Lower lobe of right lung (tissue), 2 donors: ENCODE data around the gene DOCK3. TPM values are rescaled to one million over a fixed set of nuclear protein-coding genes. Genes with fewer than 3 reads are reported as not detected.

Experiments
- ATAC-seq, 2 donors: fragments of 200-7000 bp; cut with Tn5 transposase; one replicate each; pipeline ENCODE4 v1.9.1; 2020 to 2022; ENCODE audit warnings: mild to moderate bottlenecking in 2 of 2, moderate library complexity in 2 of 2
- DNase-seq: peaks from one replicate; pipeline ENCODE4 v3.0.0-alpha.2; 2020
- H3K27ac ChIP-seq: fragments of 200-600 bp; one replicate; pipeline ENCODE4 v1.8.0; 2022
- H3K27me3 ChIP-seq: fragments of 200-600 bp; one replicate; pipeline ENCODE4 v1.8.0; 2022; ENCODE audit warnings: low read depth
- H3K36me3 ChIP-seq: fragments of 200-600 bp; one replicate; pipeline ENCODE4 v1.8.0; 2022; ENCODE audit warnings: mild to moderate bottlenecking
- H3K4me1 ChIP-seq: fragments of 200-600 bp; one replicate; pipeline ENCODE4 v1.8.0; 2022
- H3K4me3 ChIP-seq: fragments of 200-600 bp; one replicate; pipeline ENCODE4 v1.8.0; 2022; ENCODE audit warnings: mild to moderate bottlenecking
- H3K9me3 ChIP-seq: fragments of 200-600 bp; one replicate; pipeline ENCODE4 v1.8.0; 2022
- CTCF ChIP-seq: fragments of 200-600 bp; IDR thresholded peaks from one replicate; pipeline ENCODE4 v1.8.0; 2022; ENCODE audit warnings: antibody characterized with exemption, mild to moderate bottlenecking
- intact Hi-C: fragments of 100-400 bp; cut with DNase I; formaldehyde crosslinking; loops from one replicate; pipeline ENCODE4 v1.11.0; 2022
- total RNA-seq: library from RNA; stranded (reverse); fragmentation: NEBNext Ultra II Directional; extraction: Animal tissue kit (Norgen Biotek cat#: 25700); gene quantifications from one replicate; pipeline ENCODE4 v1.2.1, GENCODE V29; 2021
- donor health status: DM: no; HTN: yes; CAD: no; lungs with severe emphysema.

DOCK3 gene
- total RNA-seq, 1 donor from 2014 or later, result 1.5 TPM

GRCh38 chr3:51353691-51354090 lies 679.0 kb downstream of the DOCK3 start:
- Histone ChIP-seq H3K27me3 (no peaks in the 10 kb centered on the region), H3K4me1 (no peaks in the 10 kb centered on the region), H3K4me3 (no peak overlapping the region), H3K36me3 (no peaks in the 10 kb centered on the region), H3K27ac (no peak overlapping the region), H3K9me3 (no peaks in the 10 kb centered on the region)
- no peak for ATAC-seq
- intact Hi-C loops, result no loop called here
- no peak for TF ChIP-seq CTCF
- no peak for DNase-seq

GRCh38 chr3:51354172-51354571 lies 679.4 kb downstream of the DOCK3 start:
- no peak overlapping the region for H3K27ac ChIP-seq
- no peaks in the 10 kb centered on the region for H3K9me3 ChIP-seq
- no peaks in the 10 kb centered on the region for H3K36me3 ChIP-seq
- DNase-seq, result no peak
- no peak for ATAC-seq
- no peak overlapping the region for H3K4me3 ChIP-seq
- intact Hi-C loops, result no loop called here
- TF ChIP-seq CTCF, result no peak
- no peaks in the 10 kb centered on the region for H3K4me1 ChIP-seq
- H3K27me3 ChIP-seq, result no peaks in the 10 kb centered on the region

DNA sequence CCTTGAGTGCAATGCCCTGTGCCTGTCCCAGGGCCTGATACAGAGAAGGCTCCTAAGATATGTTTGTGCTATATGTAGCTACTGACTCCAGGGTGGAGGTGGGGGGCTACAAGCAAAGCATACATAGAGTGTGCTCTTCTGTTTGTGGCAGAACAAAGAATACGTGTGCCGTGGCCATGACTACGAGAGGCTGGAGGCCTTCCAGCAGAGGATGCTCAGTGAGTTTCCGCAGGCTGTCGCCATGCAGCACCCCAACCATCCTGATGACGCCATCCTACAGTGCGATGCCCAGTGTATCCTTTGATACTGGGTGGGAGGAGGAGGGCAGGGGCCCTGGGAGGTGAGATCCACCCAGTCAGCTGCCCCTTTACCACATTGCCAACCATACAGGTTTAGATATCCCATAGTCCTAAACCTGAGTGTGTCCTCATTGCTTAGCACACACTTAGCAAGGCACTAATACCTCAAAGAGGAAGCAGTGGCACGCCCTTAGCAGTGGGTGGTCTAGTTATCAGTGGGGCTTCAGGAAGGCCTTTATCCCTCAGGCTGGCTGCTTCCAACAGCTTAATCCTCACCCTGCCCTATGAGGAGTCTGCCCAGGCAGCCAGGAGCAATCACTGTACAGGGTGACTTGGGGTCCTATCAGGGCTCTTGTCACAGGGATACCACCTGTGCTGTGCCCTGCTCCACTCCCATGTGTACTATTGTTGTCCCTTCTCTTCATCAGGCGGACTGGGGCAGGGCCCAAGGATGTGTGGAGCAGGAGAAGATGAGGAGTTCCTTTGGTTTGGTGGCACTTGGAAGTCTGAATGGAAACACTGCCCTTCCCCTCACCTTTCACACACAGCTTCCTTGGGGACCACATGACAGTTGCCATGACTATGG lies 680.2 kb downstream of the DOCK3 start:
- ATAC-seq (peak in 1 of 2 donors; percentile 6), DNase-seq (no peak)
- H3K36me3 ChIP-seq, result no peaks in the 10 kb centered on the region
- intact Hi-C loops, result no loop called here
- H3K4me1 ChIP-seq, result no peaks in the 10 kb centered on the region
- H3K27me3 ChIP-seq, result no peaks in the 10 kb centered on the region
- H3K27ac ChIP-seq, result no peak overlapping the region
- H3K4me3 ChIP-seq, result no peak overlapping the region
- no peaks in the 10 kb centered on the region for H3K9me3 ChIP-seq
- TF ChIP-seq CTCF, result no peak

GRCh38 chr3:51355891-51356578 lies 681.3 kb downstream of the DOCK3 start:
- TF ChIP-seq CTCF, result no peak
- H3K9me3 ChIP-seq, result no peaks in the 10 kb centered on the region
- intact Hi-C loops, result no loop called here
- DNase-seq (no peak), ATAC-seq (no peak)
- no peak overlapping the region for H3K4me3 ChIP-seq
- no peaks in the 10 kb centered on the region for H3K36me3 ChIP-seq
- H3K27me3 ChIP-seq, result no peaks in the 10 kb centered on the region
- no peaks in the 10 kb centered on the region for H3K4me1 ChIP-seq
- H3K27ac ChIP-seq, result no peak overlapping the region

DNA sequence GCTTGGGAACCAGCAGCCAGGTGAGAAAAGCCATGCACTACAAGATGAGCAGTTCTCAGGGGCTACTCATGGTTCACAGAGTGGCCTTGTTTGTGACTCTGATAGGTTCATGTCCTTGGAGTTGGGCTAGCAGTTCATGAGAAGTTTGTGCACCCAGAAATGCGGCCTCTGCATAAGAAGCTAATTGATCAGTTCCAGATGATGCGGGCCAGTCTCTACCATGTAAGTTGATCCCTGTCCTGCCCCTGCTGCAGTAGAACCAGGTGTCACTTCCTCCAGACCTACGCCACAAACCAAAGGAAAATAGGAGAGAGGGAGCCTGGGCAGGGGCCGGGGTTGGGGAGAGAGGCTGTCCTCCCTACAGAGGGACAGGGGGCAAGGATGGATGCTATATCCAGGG lies 683.1 kb downstream of the DOCK3 start:
- H3K27ac ChIP-seq, result no peak overlapping the region
- ATAC-seq (no peak), DNase-seq (no peak)
- no peaks in the 10 kb centered on the region for H3K4me1 ChIP-seq
- intact Hi-C loops, result no loop called here
- H3K4me3 ChIP-seq, result no peak overlapping the region
- no peaks in the 10 kb centered on the region for H3K9me3 ChIP-seq
- no peaks in the 10 kb centered on the region for H3K36me3 ChIP-seq
- TF ChIP-seq CTCF, result no peak
- no peaks in the 10 kb centered on the region for H3K27me3 ChIP-seq
